ENCODE measurements around the gene MBNL2. TPM values are rescaled to one million over a fixed set of nuclear protein-coding genes. Genes with fewer than 3 reads are reported as not detected.

Gene MBNL2
- total RNA-seq, 1 experiment from 2014 or later: 17.8 TPM

DNA sequence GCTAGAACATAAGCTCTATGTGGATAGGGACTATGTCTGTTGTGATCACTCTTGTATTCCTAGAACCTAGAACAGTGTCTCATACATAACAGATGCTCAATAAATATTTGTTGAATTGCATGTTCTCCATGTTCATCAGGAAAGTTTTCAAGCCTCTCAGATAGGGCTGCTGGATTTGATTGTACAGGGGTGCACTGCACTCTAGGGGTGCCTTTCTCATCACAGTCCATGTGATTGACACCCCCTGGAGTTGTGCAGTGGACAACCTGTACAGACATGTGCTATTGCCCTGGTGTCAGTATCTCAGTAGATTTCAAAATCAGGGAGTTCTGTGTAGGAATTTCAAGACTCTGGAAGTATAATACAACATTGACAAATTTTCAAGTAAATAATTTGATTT is 58.9 kb downstream of the MBNL2 start:
- Histone ChIP-seq H3K27me3 (ENCODE audit: low read length) (no peaks in the 10 kb centered on the region), H3K36me3 (ENCODE audit: low read depth, low read length) (0 out of 2 replicates have a peak, but pooled peaks cover under 1% of the 10 kb centered on the region), H3K4me3 (ENCODE audit: low read length) (no peak overlapping the region), H3K9ac (ENCODE audit: low read length) (no peak overlapping the region), H3K4me2 (ENCODE audit: low read length) (no peak overlapping the region), H3K27ac (ENCODE audit: low read length) (no peak overlapping the region), H3K4me1 (ENCODE audit: insufficient read depth, low read length) (peaks cover 32% of the 10 kb centered on the region), H4K20me1 (ENCODE audit: low read length) (no peaks in the 10 kb centered on the region), H3K79me2 (ENCODE audit: low read length) (peaks cover 25% of the 10 kb centered on the region), H3K9me3 (ENCODE audit: low read length) (no peaks in the 10 kb centered on the region), H2AFZ (ENCODE audit: low read length) (no peak overlapping the region), H3K9me2 (replicated peaks; ENCODE audit: low read length) (no peaks in the 10 kb centered on the region), H3F3A (ENCODE audit: low read length, unreplicated experiment) (no peaks in the 10 kb centered on the region)
- ChIA-PET POLR2A (ENCODE audit: unreplicated experiment) (no interaction called here), CTCF (no interaction called here)
- DNase-seq: no peak
- TF ChIP-seq, protein P1, sequence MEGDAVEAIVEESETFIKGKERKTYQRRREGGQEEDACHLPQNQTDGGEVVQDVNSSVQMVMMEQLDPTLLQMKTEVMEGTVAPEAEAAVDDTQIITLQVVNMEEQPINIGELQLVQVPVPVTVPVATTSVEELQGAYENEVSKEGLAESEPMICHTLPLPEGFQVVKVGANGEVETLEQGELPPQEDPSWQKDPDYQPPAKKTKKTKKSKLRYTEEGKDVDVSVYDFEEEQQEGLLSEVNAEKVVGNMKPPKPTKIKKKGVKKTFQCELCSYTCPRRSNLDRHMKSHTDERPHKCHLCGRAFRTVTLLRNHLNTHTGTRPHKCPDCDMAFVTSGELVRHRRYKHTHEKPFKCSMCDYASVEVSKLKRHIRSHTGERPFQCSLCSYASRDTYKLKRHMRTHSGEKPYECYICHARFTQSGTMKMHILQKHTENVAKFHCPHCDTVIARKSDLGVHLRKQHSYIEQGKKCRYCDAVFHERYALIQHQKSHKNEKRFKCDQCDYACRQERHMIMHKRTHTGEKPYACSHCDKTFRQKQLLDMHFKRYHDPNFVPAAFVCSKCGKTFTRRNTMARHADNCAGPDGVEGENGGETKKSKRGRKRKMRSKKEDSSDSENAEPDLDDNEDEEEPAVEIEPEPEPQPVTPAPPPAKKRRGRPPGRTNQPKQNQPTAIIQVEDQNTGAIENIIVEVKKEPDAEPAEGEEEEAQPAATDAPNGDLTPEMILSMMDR (conservative IDR thresholded peaks at IDR 0.05; ENCODE audit: low read depth, low read length): no peak
- TF ChIP-seq EZH2phosphoT487 (IDR thresholded peaks at IDR 0.05; ENCODE audit: borderline replicate concordance, low read length): no peak
- TF ChIP-seq EZH2 (IDR thresholded peaks at IDR 0.05; ENCODE audit: low read length, unreplicated experiment): no peak
- intact Hi-C loops (cut with micrococcal nuclease): no loop called here
- ATAC-seq: no peak
- no TSS peak for BruUV-seq (replicated peaks)

DNA sequence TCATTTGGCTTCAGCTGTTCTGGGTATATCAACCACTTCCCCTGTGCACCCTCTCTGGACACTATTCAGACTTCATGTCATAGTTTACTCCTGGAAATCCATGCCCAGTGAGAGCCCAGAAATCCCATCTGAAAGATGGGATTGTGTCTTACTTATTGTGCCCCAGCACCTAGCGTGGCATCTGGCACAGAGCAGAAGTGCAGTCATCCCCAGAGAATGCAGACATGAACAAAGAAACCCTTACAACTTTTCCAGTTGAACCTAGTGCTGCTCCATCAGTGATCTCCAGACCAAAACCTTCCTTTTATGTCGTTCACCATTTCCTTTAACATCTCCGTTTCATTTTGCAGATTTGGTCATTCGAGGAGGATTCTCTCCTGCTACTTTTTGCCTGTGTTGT is 60.6 kb downstream of the MBNL2 start:
- Histone ChIP-seq H3F3A (ENCODE audit: low read length, unreplicated experiment) (no peaks in the 10 kb centered on the region), H3K4me1 (ENCODE audit: insufficient read depth, low read length) (peaks cover 27% of the 10 kb centered on the region), H3K4me2 (ENCODE audit: low read length) (no peak overlapping the region), H3K79me2 (ENCODE audit: low read length) (peaks cover 17% of the 10 kb centered on the region), H4K20me1 (ENCODE audit: low read length) (no peaks in the 10 kb centered on the region), H2AFZ (ENCODE audit: low read length) (no peak overlapping the region), H3K4me3 (ENCODE audit: low read length) (no peak overlapping the region), H3K9me3 (ENCODE audit: low read length) (no peaks in the 10 kb centered on the region), H3K27ac (ENCODE audit: low read length) (no peak overlapping the region), H3K36me3 (ENCODE audit: low read depth, low read length) (no peaks in the 10 kb centered on the region), H3K9ac (ENCODE audit: low read length) (no peak overlapping the region), H3K9me2 (replicated peaks; ENCODE audit: low read length) (no peaks in the 10 kb centered on the region), H3K27me3 (ENCODE audit: low read length) (no peaks in the 10 kb centered on the region)
- intact Hi-C loops (cut with micrococcal nuclease): no loop called here
- POLR2A ChIA-PET (ENCODE audit: unreplicated experiment): no interaction called here
- ATAC-seq: no peak
- no peak for DNase-seq
- no peak for TF ChIP-seq EZH2 (IDR thresholded peaks at IDR 0.05; ENCODE audit: low read length, unreplicated experiment)
- TF ChIP-seq EZH2phosphoT487 (IDR thresholded peaks at IDR 0.05; ENCODE audit: borderline replicate concordance, low read length): no peak
- TF ChIP-seq, protein P1 (conservative IDR thresholded peaks at IDR 0.05; ENCODE audit: low read depth, low read length): no peak
- no TSS peak for BruUV-seq (replicated peaks)
- CTCF ChIA-PET: no interaction called here

DNA sequence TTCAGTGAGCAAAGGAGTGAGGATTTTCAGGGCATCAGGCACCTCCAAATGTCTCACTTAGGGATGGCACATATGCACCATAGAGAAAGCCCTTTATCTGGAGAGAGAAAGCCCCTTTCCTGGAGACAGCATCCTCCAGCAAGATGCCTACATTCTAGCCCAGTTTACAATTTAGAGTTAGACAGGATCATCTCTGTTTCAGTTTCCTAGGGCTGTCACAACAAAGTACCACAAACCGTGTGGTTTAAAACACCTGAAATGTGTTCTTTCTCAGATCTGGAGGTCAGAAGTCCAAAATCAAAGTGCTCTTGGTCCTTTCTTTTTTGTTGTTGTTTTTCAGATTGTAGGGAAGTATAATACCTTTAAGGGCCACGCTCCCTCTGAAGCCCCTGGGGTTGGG is 61.8 kb downstream of the MBNL2 start:
- ChIA-PET CTCF (no interaction called here), POLR2A (ENCODE audit: unreplicated experiment) (no interaction called here)
- no peak for TF ChIP-seq EZH2phosphoT487 (IDR thresholded peaks at IDR 0.05; ENCODE audit: borderline replicate concordance, low read length)
- TF ChIP-seq EZH2 (IDR thresholded peaks at IDR 0.05; ENCODE audit: low read length, unreplicated experiment): no peak
- TF ChIP-seq, protein P1 (conservative IDR thresholded peaks at IDR 0.05; ENCODE audit: low read depth, low read length): no peak
- no peak overlapping the region for H3K9ac ChIP-seq (ENCODE audit: low read length)
- DNase-seq (no peak), ATAC-seq (no peak)
- H3K9me2 ChIP-seq (replicated peaks; ENCODE audit: low read length): no peaks in the 10 kb centered on the region
- H3K27me3 ChIP-seq (ENCODE audit: low read length): no peaks in the 10 kb centered on the region
- peaks cover 31% of the 10 kb centered on the region for H3K4me1 ChIP-seq (ENCODE audit: insufficient read depth, low read length)
- H3K79me2 ChIP-seq (ENCODE audit: low read length): peaks cover 14% of the 10 kb centered on the region
- no peak overlapping the region for H2AFZ ChIP-seq (ENCODE audit: low read length)
- intact Hi-C loops (cut with micrococcal nuclease): no loop called here
- no peak overlapping the region for H3K27ac ChIP-seq (ENCODE audit: low read length)
- no peaks in the 10 kb centered on the region for H3K9me3 ChIP-seq (ENCODE audit: low read length)
- BruUV-seq (replicated peaks): no TSS peak
- H4K20me1 ChIP-seq (ENCODE audit: low read length): no peaks in the 10 kb centered on the region
- no peak overlapping the region for H3K4me2 ChIP-seq (ENCODE audit: low read length)
- H3F3A ChIP-seq (ENCODE audit: low read length, unreplicated experiment): no peaks in the 10 kb centered on the region
- H3K36me3 ChIP-seq (ENCODE audit: low read depth, low read length): no peaks in the 10 kb centered on the region
- H3K4me3 ChIP-seq (ENCODE audit: low read length): no peak overlapping the region

All from PC-3 (cell line).